Measurements from ENCODE around the gene WFIKKN1. TPM values are rescaled to one million over a fixed set of nuclear protein-coding genes. Genes with fewer than 3 reads are reported as not detected.

The WFIKKN1 gene
- total RNA-seq, 1 experiment from 2014 or later = 0.11 TPM

- no peak for TF ChIP-seq CTCF (conservative IDR thresholded peaks at IDR 0.05; ENCODE audit: low read depth, low read length)
- peak; percentile 74 for TF ChIP-seq EZH2phosphoT487 (IDR thresholded peaks at IDR 0.05; ENCODE audit: borderline replicate concordance, low read length)
- Histone ChIP-seq H3K79me2 (ENCODE audit: low read length) (0 out of 2 replicates have a peak, but pooled peaks cover 3% of the 10 kb centered on the region), H4K20me1 (ENCODE audit: low read length) (no peaks in the 10 kb centered on the region), H3K4me1 (ENCODE audit: insufficient read depth, low read length) (peaks cover 27% of the 10 kb centered on the region), H3K9me2 (replicated peaks; ENCODE audit: low read length) (no peaks in the 10 kb centered on the region), H2AFZ (ENCODE audit: low read length) (no peak overlapping the region), H3K36me3 (ENCODE audit: low read depth, low read length) (no peaks in the 10 kb centered on the region), H3K9ac (ENCODE audit: low read length) (no peak overlapping the region), H3K4me2 (ENCODE audit: low read length) (peak overlapping the region; percentile 67), H3F3A (ENCODE audit: low read length, unreplicated experiment) (no peaks in the 10 kb centered on the region), H3K27ac (ENCODE audit: low read length) (peak overlapping the region; percentile 44), H3K9me3 (ENCODE audit: low read length) (no peaks in the 10 kb centered on the region), H3K4me3 (ENCODE audit: low read length) (peak overlapping the region; percentile 27; the same call in 1 of the 2 replicates), H3K27me3 (ENCODE audit: low read length) (no peaks in the 10 kb centered on the region)
- intact Hi-C loops (cut with micrococcal nuclease) = no loop called here
- ATAC-seq = peak; percentile 84
- no TSS peak for BruUV-seq (replicated peaks)
- POLR2A ChIA-PET (ENCODE audit: unreplicated experiment) = interaction anchor here (0.6 kb wide), 1 partner anchor 370 kb away, joined by 16 read pairs; no protein-coding TSS in a partner anchor
- CTCF ChIA-PET = no interaction called here
- peak; percentile 92 for DNase-seq
Measured at GRCh38 chr16:626787-627453, 3.9 kb upstream of the WFIKKN1 start.

- H3K9ac ChIP-seq (ENCODE audit: low read length) = no peak overlapping the region
- intact Hi-C loops (cut with micrococcal nuclease) = no loop called here
- peak; percentile 51 for ATAC-seq
Measured at GRCh38 chr16:627454-628239, 3.1 kb upstream of the WFIKKN1 start.

More at GRCh38 chr16:627454-628239, 3.1 kb upstream of the WFIKKN1 start:
- no peaks in the 10 kb centered on the region for H3K9me3 ChIP-seq (ENCODE audit: low read length)
- H2AFZ ChIP-seq (ENCODE audit: low read length) = no peak overlapping the region
- ChIA-PET CTCF (no interaction called here), POLR2A (ENCODE audit: unreplicated experiment) (interaction anchor here (0.6 kb wide), 1 partner anchor 371 kb away, joined by 16 read pairs; no protein-coding TSS in a partner anchor)
- no TSS peak for BruUV-seq (replicated peaks)
- H3K4me2 ChIP-seq (ENCODE audit: low read length) = peak overlapping the region; percentile 67
- peak overlapping the region; percentile 37 for H3K27ac ChIP-seq (ENCODE audit: low read length)
- no peaks in the 10 kb centered on the region for H4K20me1 ChIP-seq (ENCODE audit: low read length)
- H3K79me2 ChIP-seq (ENCODE audit: low read length) = 0 out of 2 replicates have a peak, but pooled peaks cover 3% of the 10 kb centered on the region
- H3K9me2 ChIP-seq (replicated peaks; ENCODE audit: low read length) = no peaks in the 10 kb centered on the region
- H3K4me1 ChIP-seq (ENCODE audit: insufficient read depth, low read length) = peaks cover 20% of the 10 kb centered on the region
- peak; percentile 46 for DNase-seq
- no peak overlapping the region for H3K4me3 ChIP-seq (ENCODE audit: low read length)
- H3K27me3 ChIP-seq (ENCODE audit: low read length) = no peaks in the 10 kb centered on the region
- H3K36me3 ChIP-seq (ENCODE audit: low read depth, low read length) = no peaks in the 10 kb centered on the region
- TF ChIP-seq EZH2 (IDR thresholded peaks at IDR 0.05; ENCODE audit: low read length, unreplicated experiment) (no peak), EZH2phosphoT487 (IDR thresholded peaks at IDR 0.05; ENCODE audit: borderline replicate concordance, low read length) (no peak), CTCF (conservative IDR thresholded peaks at IDR 0.05; ENCODE audit: low read depth, low read length) (no peak)
- H3F3A ChIP-seq (ENCODE audit: low read length, unreplicated experiment) = no peaks in the 10 kb centered on the region
